ENCODE results near the gene XRCC4.

The XRCC4 gene

DNA sequence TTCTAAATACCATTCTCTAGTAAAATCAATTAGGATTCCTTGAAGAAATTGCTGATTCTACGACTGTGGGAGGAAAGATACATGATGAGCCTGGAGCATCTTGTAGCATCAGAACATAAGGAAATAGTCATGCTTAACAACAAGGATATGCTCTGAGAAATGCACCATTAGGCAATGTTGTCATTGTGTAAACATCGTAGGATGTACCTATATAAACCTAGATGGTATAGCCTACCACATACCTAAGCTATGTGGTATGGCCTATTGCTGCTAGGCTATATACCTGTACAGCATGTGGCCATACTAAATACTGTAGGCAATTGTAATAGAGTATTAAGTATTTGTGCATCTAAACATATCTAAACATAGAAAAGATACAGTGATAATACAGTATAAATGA lies 316.8 kb downstream of the XRCC4 start:
- no peak for FAIRE-seq

DNA sequence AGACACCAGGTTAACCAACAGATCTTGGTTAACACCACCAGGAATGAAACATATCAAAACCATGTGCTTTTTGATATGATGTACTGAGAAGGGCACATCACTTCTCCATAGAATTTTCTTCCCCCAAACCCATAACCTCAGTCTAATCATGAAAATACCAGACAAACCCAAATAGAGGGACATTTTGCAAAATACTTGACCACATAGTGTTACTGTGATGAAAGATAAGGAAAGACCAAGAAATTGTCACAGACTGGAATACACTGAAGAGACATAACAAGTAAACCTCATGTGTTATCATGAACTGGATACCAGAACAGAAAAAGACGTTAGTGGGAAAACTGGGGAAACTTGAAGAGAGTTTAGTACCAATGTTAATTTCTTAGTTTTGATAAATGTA lies 319.3 kb downstream of the XRCC4 start:
- no peak for FAIRE-seq

- FAIRE-seq = no peak
Measured at GRCh38 chr5:83397658-83398057, 320.3 kb downstream of the XRCC4 start.

DNA sequence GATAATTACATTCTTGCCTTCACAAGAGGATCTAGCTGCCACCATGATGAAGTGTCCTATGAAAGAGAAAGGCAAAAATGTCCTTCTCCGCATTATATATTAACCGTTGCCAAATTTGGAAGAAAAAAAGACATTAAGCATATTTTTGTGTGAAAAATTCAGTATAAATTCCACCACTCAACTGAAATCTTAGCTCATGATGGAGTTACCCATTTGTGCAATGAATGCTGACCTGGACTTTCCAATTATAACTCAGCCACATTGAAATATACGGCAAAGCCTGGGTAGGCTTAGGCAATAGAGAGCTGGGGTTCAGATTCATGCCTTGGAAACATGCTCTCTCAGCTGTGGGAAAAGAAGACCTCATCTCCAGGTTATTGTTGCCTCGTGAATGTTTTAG lies 322.9 kb downstream of the XRCC4 start:
- no peak for FAIRE-seq

DNA sequence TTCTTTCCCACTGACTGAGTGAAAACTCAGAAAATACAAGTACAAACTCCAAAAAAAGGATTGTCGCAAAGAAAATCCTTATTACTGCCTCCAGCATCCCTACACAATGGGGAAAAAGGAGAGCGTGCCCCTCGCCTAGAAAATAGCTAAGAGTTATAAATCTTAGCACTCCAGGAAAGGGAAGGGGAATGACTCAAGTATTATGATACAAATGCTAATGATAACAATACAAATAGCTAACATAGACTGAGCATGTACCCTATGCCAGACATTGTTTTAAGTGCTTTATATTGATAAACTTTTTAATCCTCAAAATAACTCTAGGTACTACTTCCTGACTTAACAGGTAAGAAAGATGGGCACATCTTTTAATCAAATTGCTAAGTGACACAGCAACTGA lies 323.4 kb downstream of the XRCC4 start:
- FAIRE-seq = no peak

DNA sequence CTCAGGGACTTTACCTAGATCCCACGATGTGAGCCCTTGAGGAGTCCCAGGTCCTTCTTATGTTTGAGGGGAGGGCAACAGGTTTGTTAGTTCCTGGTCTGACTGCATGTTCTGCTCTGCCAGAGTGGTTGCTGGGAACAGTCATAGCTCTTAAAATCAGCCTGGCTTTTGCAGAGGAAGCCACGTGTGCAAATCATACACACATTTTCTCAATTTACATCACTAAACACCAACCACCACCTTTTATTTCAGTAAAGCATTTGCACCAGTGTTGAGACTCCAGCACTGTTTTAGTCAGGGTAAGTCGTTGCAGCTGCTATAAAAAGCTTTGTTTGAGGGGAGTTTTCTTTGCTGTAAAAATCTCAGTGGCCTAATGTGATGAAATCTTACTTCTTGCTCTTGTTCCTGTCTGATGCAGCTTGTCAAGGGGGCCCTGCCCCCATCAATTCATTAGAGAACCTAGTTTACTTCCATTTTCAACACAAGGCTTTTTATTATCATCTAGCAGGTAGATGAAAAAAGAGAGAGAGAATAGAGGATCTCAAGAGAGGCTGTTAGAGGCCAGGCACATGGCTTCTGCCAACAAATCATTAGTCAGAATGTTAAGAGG lies 323.9 kb downstream of the XRCC4 start:
- no peak for FAIRE-seq

DNA sequence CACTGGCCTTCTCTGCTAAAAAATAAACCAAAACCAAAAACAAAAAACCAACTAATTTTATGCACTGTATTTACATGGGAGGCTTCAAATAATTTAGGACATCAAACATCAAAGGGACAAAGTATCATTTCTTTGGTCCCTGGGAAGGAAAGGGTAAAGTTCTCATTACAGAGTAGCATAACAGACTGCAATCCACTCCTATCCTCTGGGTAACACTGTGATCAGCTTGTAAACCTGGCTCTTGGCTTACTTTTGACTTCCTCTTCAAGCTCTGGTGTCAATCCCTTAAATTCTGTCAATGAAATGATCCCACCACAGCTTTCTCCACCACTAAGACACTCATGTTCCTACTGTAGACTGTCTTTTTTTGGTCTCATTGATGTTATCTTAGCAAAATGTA lies 324.4 kb downstream of the XRCC4 start:
- no peak for FAIRE-seq
